Germinal center (tissue), 1 donor: ENCODE measurements around the gene TBC1D24.
"Not testable (repeated sequence)": the region's sequence is repeated elsewhere in the genome, so short reads cannot be mapped to it uniquely, and the experiment has no call there.

Source experiments
- DNase-seq: peaks from one replicate; pipeline ENCODE4 v3.0.0; 2012; ENCODE audit warnings: mixed read lengths, low spot score

TBC1D24 gene

DNA sequence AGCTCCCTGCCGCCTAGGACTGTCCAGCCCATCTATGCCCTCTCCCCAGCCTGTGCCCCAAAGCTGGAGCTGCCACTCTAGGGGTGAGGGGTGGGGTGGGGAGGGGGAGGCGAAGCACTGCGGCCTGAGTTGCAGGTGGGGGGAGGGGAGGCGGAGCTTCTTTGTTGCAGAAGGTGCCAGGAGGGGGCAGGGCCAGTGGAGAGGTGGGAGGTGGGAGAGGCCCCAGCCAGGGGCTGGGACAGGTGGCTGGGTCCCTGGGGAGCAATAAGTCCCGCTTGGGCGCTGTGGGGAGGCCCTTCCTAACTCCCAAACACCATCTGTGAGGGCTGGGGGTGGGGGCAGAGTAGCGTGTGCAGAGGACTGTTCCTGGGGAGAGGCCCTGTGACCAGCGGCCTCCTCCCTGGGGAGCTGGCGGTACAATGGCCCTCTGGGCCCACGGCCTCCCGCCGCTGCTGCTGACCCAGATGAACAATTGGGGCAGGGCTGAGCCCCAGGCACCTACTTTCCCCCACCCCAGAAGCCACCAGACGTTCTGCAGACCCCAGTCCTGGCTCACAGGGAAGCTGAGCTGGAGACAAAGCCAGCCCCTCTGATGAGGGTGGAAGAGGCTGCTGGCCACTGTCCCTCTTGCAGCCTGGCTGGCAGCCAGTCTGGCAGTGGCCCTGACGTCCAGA is 6.1 kb upstream of the TBC1D24 start:
- peak; percentile 92 for DNase-seq

DNA sequence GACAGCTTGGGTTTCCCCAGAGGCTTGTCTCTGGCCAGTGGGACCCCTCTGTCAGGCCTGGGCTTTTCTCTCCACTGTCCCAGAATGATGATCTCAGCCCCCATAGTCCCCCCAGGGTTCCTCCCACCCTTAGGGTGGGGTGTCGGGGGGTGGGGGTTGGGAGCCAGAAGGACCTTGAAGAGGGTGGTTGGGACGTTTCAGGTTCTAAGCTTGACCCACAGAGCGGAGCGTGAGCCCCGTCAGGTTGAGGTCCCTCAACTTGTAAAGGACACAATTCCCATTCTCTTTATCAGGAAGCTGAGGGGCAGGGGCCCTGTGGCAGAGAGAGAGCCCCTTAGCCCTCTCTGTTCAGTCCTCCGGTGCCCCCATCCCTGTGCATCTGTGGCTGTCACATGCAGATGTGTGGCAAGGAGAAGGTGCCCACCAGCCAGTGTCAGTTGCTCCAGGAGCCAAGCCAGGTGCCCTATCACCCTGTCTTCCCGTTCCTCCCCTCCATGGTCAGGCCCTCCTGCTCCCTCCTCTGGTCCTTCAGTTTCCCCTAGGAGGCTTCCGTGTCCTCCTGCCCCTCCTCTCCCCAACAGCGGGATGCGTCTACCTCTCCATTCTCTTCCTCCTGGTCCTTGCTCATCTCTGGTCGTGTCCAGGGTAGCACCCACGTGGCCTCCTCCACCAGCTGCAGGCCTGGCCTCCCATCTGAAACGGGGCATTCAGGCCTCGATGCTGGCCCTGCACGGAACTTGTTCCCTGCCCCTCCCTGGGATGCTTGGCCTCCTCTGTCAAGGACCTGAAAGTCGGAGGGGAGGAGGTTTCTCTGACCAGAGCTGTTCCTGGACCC is 5.3 kb upstream of the TBC1D24 start:
- DNase-seq = no peak

DNA sequence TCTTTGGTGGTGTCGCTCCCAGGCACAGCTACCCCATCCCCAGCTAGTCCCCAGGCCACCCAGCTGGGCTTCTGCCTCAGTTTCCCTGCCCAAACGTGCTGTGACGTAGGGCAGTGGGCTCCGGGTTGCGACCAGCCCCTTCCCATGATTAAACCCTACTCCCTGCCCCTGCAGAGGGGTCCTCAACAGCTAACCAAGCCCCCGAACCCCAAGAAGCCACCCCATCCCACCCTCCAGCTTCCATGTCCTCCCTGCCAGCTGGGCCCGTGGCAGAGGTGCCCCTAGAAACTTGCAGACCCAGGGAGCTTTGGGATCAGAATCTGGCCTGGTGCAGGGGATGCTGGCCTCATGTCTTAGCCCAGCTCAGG is 4.7 kb upstream of the TBC1D24 start:
- no peak for DNase-seq

DNA sequence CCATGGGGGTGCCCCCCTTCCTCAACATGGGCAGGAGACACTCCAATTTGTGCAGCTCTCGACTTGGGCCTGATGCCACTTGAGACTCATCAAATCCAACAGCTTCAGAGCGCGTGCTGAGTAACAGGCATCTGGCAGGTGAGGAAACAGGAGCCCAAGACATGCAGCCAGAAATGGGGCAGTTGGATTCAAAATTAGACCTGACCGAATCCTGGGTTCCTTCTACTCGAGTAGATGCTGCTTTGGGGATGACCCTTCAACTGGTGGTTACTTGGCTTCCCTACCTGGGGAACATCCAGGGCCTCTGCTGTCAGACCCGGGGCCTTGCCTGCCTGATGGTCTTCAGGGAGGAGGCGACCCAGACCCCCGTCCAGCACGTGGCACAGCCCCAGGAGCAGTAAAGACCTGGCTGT is 4.3 kb upstream of the TBC1D24 start:
- no peak for DNase-seq

DNA sequence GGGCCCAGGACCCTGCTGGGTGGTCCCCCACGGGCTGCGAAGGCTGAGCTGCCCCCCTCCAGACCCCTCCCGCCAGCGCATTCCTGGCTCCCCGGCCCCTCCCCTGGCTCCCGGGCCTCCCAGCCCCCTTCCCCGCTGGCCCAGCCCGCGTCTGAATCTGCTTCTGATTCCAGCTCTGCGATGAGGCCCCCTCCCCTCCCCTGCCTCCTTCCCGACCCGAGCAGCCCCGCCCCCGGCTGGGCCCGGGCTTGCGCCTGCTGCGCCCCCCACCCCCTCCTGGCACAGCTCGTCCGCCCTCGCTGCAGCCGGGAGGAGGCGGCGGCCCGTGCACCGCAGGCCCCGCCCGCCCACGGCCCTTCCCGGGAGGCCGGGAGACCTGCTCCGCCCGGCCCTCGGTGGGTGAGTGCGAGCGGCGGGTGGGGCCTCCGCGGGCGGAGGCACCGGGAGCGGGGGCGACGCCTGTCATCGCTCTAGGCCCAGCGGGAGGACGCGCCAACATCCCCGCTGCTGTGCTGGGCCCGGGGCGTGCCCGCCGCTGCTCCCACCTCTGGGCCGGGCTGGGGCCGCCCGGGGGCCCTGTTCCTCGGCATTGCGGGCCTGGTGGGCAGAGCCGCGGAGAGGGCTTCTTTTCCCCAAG is 3.8 kb upstream of the TBC1D24 start, which contains the start of gene NTN3:
Gene NTN3 (plus strand): TSS at position 282 of the 637 bp plus-strand sequence. CDS start 405 bp downstream, outside the sequence.
- DNase-seq = no peak

DNA sequence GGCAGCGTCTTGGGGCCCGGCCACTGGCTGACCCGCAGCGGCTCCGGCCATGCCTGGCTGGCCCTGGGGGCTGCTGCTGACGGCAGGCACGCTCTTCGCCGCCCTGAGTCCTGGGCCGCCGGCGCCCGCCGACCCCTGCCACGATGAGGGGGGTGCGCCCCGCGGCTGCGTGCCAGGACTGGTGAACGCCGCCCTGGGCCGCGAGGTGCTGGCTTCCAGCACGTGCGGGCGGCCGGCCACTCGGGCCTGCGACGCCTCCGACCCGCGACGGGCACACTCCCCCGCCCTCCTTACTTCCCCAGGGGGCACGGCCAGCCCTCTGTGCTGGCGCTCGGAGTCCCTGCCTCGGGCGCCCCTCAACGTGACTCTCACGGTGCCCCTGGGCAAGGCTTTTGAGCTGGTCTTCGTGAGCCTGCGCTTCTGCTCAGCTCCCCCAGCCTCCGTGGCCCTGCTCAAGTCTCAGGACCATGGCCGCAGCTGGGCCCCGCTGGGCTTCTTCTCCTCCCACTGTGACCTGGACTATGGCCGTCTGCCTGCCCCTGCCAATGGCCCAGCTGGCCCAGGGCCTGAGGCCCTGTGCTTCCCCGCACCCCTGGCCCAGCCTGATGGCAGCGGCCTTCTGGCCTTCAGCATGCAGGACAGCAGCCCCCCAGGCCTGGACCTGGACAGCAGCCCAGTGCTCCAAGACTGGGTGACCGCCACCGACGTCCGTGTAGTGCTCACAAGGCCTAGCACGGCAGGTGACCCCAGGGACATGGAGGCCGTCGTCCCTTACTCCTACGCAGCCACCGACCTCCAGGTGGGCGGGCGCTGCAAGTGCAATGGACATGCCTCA is 3.1 kb upstream of the TBC1D24 start:
- no peak for DNase-seq

DNA sequence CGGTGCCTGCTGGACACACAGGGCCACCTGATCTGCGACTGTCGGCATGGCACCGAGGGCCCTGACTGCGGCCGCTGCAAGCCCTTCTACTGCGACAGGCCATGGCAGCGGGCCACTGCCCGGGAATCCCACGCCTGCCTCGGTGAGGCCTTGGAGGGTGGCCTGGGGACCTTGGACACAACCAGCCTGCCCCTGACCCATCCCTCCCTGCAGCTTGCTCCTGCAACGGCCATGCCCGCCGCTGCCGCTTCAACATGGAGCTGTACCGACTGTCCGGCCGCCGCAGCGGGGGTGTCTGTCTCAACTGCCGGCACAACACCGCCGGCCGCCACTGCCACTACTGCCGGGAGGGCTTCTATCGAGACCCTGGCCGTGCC is 2.5 kb upstream of the TBC1D24 start:
- DNase-seq = no peak

DNA sequence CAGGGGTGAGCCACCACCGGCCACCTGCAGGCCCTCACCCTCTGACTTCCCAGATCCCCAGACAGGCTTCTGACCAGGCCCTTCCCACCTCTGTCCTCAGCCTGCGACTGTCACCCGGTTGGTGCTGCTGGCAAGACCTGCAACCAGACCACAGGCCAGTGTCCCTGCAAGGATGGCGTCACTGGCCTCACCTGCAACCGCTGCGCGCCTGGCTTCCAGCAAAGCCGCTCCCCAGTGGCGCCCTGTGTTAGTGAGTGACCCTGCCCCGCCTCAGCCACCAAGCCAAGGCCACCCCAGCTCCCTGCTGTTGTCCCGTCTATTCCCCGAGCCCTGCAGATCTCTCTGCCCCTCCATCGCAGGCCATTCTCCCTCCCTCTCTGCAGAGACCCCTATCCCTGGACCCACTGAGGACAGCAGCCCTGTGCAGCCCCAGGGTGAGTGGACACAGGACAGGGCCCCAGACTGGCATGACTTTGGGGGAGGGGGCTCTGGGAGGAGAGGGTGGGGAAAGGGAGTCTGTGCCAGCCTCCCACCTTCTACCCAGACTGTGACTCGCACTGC is 2.0 kb upstream of the TBC1D24 start:
- no peak for DNase-seq

DNA sequence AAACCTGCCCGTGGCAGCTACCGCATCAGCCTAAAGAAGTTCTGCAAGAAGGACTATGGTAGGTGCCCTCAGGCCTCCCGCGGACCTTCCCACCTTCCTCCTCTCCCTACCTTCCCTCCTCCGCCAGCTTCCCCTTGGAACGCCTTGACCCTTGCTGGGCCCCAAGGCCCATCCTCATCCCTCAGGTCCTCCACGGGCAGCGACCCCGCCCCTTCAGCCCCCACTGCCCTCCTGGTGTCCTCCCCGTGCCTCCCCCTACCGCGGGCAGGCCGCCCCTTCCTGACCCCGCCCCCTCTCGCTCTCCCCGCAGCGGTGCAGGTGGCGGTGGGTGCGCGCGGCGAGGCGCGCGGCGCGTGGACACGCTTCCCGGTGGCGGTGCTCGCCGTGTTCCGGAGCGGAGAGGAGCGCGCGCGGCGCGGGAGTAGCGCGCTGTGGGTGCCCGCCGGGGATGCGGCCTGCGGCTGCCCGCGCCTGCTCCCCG is 1.4 kb upstream of the TBC1D24 start:
- no peak for DNase-seq

DNA sequence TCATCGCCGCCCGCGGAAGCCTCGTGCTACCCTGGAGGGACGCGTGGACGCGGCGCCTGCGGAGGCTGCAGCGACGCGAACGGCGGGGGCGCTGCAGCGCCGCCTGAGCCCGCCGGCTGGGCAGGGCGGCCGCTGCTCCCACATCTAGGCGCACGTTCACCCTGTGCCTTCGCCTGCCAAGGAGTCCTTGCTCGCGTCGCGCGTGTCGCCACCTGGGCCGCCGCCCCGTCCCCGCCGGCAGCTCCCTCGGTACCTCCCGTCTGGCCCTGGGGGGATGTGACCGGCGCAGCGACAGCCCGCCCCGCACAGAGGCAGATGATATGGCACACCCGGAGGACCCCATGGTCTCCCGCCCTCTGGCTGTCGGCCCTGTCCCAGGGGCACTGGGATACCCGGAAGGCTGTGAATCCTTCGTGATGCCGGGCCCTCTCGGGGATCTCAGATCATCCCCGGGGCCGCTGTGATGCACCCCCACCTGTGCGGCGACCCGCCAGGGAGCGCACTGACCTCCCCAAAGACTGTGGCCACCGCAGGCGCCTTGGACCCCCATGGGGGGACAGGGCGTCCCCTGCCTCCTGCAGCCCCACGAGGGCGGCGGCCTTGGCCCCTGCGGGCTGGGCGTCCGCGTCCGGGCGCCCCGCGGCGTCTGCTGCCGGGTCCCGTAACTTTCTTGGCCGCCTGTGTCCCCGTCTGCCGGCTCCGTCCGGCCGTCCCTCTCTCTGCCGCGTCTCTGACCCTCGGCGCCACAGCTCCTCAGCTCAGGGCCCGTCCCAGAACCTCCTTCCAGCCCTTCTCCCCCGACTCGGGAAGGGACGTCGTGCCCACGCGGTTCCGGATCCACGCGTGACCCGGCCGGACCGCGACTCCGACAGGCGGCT is 689 bp upstream of the TBC1D24 start:
- DNase-seq = peak; percentile 73

DNA sequence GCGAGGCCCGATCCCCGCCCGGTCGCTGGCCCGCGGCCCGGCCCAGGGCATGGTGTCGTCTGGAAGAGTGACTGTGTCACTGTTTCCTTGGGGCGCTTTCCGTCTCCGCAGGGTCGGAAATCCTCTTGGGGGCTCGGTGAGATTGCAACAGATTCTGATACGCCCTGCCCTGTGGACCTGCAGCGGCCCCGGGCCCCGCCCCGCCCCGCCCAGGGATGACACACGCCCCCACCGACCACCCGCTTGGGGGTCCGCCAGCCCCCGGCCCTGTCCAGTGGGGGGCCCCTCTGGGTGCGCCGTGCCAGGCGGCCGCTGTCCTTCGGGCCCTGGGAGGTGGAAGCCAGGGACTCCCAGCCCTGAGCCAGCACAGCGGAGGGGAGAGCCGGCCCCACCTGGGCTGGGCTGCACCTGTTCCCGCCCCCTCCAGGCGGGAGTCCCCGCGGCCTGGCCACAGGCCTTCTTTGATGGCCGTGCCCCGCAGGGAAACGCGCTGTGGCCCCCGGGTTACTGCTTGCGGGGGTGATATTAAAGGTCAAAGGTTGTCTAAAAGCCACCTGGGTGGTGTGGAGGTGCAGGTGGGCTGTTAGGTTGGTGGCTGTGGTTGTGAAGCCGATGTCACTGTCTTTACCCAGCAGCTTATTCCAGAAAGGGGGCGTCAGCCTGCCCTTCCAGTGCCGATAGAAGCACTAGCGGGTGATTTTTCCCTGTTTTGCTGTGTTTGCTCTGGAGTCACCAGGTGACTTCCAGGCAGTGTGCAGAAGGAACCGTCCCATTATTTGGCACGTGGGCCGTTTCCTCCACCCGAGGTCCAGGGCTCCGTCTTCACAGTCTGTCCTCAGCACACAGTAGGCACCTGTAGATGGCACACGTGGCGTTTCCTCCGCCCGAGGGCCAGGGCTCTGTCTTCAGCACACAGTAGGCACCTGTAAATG is 752 bp downstream of the TBC1D24 start:
- no peak for DNase-seq

DNA sequence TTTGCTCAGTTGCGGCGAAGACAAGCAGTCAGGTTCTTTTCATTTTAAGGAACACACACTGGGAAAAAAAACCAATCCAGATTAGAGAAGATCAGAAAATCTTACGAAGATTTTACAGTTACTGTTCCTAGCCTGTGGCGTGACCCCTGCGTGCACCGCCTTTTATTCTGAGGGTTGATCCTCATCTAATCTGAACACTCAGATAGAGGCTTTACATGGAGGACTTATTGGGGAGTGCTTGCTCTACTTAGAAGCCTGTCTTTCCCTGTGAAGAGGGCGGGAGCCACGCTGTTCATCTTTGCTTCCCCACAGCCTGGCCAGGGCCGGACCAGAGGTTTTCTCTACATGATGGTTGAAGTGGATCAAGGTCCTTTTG is 1.4 kb downstream of the TBC1D24 start:
- DNase-seq = no peak

DNA sequence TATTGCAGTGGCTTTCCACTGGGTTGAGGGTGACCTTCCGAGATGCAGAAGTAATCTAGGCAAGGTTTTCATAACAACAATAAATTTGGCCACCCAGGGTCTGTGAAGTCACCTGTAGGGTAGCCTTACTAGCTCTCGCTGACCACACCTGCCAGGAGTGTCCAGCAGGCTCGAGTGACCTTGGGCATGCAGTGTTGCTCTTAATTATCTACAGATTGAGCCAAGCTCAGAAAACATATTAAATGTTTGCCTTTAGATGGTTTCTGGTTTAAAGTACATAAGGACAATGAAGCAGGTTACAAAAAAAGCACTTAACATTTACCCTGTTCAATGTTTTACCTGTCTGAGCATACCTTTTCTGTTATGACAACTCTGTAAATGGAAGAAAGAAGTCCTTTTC is 1.8 kb downstream of the TBC1D24 start:
- DNase-seq = no peak

DNA sequence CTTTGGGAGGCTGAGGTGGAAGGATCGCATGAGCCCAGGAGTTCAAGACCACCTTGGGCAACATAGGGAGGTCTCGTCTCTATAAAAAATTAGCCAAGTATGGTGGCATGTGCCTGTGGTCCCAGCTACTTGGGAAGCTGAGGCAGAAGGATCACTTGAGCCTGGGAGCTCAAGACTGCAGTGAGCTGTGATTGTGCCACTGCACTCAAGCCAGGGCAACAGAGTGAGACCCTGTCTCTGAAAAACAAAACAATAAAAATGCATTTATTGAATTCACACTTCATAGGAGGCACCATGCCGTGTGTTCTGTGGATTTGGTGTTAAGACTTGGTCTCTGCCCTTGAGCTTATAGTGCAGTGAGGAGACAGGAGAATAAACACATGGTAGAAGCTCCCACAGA is 2.4 kb downstream of the TBC1D24 start:
- no peak for DNase-seq

DNA sequence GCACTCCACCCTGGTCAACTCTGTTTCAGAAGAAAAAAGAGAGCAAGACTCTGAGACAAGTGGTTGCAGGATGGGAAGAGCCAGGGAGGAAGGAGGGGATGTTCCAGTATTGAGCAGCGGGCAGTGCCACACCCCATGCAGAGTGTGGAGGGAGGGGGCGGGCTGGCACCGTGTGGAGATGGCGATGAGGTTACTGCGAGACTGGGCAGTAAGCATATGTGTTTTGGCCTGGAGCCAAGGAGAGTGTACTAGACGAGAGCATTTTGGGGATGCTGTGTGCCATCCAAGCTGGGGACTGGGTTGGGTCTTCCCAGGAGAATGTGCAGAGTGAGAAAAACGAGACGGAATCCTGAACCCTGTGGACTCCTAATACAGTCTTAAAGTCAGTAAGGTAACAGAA is 3.4 kb downstream of the TBC1D24 start:
- no peak for DNase-seq

DNA sequence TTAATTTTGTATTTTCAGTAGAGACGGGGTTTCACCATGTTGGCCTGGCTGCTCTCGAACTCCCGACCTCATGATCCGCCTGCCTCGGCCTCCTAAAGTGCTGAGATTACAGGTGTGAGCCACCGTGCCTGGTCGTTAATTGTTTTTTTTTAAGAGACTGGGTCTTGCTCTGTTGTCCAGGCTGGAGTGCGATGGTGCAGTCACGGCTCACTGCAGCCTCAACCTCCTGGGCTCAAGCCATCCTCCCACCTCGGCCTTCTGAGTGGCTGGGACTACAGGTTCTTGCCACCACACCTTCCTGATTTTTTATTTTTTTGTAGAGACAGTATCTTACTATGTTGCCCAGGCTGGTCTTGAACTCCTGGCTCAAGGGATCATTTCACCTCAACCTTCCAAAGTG is 5.1 kb downstream of the TBC1D24 start:
- not testable (repeated sequence) for DNase-seq

DNA sequence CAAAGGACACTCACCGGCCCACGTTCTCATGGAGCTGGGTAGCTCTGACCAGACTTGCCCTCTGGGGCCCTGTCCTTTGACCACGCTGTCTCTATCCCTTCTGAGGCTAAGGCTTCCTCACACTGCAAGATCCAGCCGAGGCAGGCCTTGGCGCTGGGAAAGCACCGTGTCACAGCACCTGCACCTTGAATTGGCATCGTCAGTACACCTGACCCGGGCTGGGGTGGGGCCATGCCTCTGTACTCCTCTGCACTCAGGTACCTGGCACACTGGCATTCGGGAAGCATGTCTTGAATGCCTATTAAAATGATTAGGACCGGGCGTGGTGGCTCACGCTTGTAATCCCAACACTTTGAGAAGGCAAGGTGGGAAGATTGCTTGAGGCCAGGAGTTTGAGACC is 6.0 kb downstream of the TBC1D24 start:
- no peak for DNase-seq

DNA sequence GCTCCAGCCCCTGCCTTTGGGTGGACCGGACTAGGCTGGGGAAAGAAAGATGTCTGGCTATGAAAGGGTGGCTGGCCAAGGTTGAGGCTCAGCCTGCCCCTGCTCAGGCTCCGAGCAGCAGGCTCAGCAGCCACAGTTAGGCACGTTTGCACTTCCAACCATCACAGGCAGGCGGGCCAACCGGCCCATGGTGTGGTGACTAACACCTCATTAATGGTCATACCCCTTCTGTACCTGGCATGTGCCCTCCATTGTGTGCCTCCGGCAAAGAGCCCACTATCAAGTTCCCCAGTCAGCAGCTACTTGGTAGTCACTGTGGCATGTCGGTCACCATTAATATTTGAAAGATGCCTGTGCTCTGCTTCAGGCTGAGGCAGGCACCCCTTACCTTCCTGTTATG is 6.7 kb downstream of the TBC1D24 start:
- no peak for DNase-seq

DNA sequence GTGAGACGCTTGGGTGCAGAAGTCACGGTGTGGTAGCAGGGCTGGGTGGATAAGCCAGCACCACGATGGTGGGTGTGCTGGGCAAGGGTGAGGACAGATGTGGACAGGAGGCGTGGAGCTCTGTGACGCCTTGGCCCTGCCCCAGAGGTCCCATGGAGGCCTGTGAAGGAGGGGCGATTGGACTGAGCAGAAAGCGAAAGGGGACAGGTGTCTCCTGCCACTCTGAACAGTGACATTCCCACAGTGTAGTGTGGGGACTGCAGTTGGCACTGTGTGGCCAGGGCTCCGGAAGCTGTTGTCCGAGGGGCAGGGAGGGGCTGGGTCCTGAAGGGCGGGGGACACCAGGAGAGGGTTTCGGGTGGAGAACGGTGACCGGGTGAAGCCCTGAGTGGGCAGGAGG is 7.3 kb downstream of the TBC1D24 start:
- DNase-seq = no peak
